Transverse colon (tissue), 4 donors: Measurements from ENCODE around the gene NUDT9. TPM values are rescaled to one million over a fixed set of nuclear protein-coding genes. Genes with fewer than 3 reads are reported as not detected.

ENCODE experiments used
- DNase-seq: peaks from one replicate; pipeline ENCODE4 v3.0.0-alpha.2; 2019
- H3K27ac ChIP-seq, 4 donors: fragments of 200-600 bp; sonication (generic); 2 replicates each; pipeline ENCODE4 v1.5.1; 2016 to 2018; ENCODE audit warnings: inconsistent platforms in 4 of 4
- H3K27me3 ChIP-seq: fragments of 200-600 bp; sonication (generic); 2 replicates; pipeline ENCODE4 v1.5.1; 2017; ENCODE audit warnings: inconsistent platforms
- H3K36me3 ChIP-seq, 4 donors: fragments of 200-600 bp; sonication (generic); 2 replicates each; pipeline ENCODE4 v1.5.1; 2017 to 2019; ENCODE audit warnings: inconsistent platforms in 4 of 4
- H3K4me1 ChIP-seq, 4 donors: fragments of 200-600 bp; sonication (generic); 2 replicates each; pipeline ENCODE4 v1.5.1; 2017 to 2020; ENCODE audit warnings: inconsistent platforms in 4 of 4
- H3K4me3 ChIP-seq, 4 donors: fragments of 200-600 bp; sonication (generic); 1 replicate in 1 of 4; 2 replicates in 3 of 4; pipeline versions ENCODE4 v1.5.1 to v1.6.1; 2017 to 2019; ENCODE audit warnings: inconsistent platforms in 4 of 4
- H3K9me3 ChIP-seq, 2 donors: fragments of 200-600 bp; sonication (generic); 2 replicates each; pipeline ENCODE4 v1.5.1; 2017 to 2019; ENCODE audit warnings: inconsistent platforms in 2 of 2
- EP300 ChIP-seq: sonication (generic); formaldehyde crosslinking; IDR thresholded peaks from one replicate; pipeline ENCODE4 v1.6.1; 2017; ENCODE audit warnings: antibody characterized with exemption, low read depth
- POLR2A ChIP-seq: fragments of 450-650 bp; IDR thresholded peaks from one replicate; pipeline ENCODE4 v1.6.1; 2016; ENCODE audit warnings: antibody characterized with exemption, mild to moderate bottlenecking, moderate library complexity
- POLR2AphosphoS5 ChIP-seq, 3 donors: sonication (generic); formaldehyde crosslinking; IDR thresholded peaks; one replicate each; pipeline ENCODE4 v1.6.1; 2016; ENCODE audit warnings: antibody characterized with exemption in 3 of 3
- WGBS, 2 donors: methylation state at CpG; one replicate each; pipeline ENCODE4 v1.1.5; 2018; ENCODE audit warnings: low coverage in 1 of 2; 5-methylcytosine and 5-hydroxymethylcytosine counted together
- in situ Hi-C, 4 donors: fragments of 200-750 bp; cut with MboI; loops; one replicate each; pipeline versions ENCODE4 v1.15.0 to v1.15.1; 2017; ENCODE audit warnings: low sequenced_read_pairs in 3 of 4, low pct_ligation_motif_present in 1 of 4, low pct_unique_long_range_greater_than_20kb in 1 of 4
- intact Hi-C: fragments of 100-400 bp; cut with DNase I; formaldehyde crosslinking; loops from one replicate; pipeline ENCODE4 v1.15.1; 2023; ENCODE audit warnings: low total_unique reads
- total RNA-seq, 4 donors: library from RNA; depleted of rRNA; stranded (reverse); fragments of >200 nt; gene quantifications; one replicate each; pipeline ENCODE4 v1.1.0, GENCODE V29; 2016
- TF ChIP-seq, protein P1 (sequence below), 5 experiments: fragments of 200-600 bp in 3 of 5; fragments of 450-650 bp in 2 of 5; sonication (generic) in 3 of 5; IDR thresholded peaks; 1 replicate in 2 of 5; 2 replicates in 3 of 5; pipeline ENCODE4 v1.5.1; 2016 to 2017; ENCODE audit warnings: antibody characterized with exemption in 5 of 5, inconsistent platforms in 3 of 5, mild to moderate bottlenecking in 2 of 5, moderate library complexity in 1 of 5

NUDT9 gene
- total RNA-seq, 4 donors from 2014 or later, result 7.6 to 25.7 (median 20.1) TPM

DNA sequence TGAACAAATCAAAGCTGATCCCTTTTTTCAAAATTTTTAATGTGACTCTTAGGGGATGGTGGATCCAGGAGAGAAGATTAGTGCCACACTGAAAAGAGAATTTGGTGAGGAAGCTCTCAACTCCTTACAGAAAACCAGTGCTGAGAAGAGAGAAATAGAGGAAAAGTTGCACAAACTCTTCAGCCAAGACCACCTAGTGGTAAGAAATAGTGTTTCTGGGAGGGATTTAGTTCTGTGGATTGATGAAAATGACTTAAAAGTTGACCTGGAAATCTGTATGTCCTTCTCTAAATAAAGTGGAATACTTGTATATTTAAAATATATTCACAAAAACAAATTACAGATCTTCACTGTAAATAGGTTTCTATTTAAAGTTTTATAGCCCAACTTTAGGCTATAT, 29.2 kb downstream of the NUDT9 start:
- Histone ChIP-seq H3K27ac (no peak overlapping the region), H3K4me1 (no peaks in the 10 kb centered on the region), H3K27me3 (no peaks in the 10 kb centered on the region), H3K4me3 (no peak overlapping the region), H3K36me3 (peaks cover 0 to 34% (median 7%) of the 10 kb centered on the region in 4 donors), H3K9me3 (no peaks in the 10 kb centered on the region)
- TF ChIP-seq EP300 (no peak), POLR2AphosphoS5 (IDR thresholded peaks at IDR 0.05) (no peak), POLR2A (no peak)
- TF ChIP-seq, protein P1, sequence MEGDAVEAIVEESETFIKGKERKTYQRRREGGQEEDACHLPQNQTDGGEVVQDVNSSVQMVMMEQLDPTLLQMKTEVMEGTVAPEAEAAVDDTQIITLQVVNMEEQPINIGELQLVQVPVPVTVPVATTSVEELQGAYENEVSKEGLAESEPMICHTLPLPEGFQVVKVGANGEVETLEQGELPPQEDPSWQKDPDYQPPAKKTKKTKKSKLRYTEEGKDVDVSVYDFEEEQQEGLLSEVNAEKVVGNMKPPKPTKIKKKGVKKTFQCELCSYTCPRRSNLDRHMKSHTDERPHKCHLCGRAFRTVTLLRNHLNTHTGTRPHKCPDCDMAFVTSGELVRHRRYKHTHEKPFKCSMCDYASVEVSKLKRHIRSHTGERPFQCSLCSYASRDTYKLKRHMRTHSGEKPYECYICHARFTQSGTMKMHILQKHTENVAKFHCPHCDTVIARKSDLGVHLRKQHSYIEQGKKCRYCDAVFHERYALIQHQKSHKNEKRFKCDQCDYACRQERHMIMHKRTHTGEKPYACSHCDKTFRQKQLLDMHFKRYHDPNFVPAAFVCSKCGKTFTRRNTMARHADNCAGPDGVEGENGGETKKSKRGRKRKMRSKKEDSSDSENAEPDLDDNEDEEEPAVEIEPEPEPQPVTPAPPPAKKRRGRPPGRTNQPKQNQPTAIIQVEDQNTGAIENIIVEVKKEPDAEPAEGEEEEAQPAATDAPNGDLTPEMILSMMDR (IDR thresholded peaks at IDR 0.05), result no peak
- intact Hi-C loops (no loop called here), in situ Hi-C loops (loop anchor here in 3 of 4 donors (10.0 to 25.0 kb wide), 3 partner anchors 77 to 314 kb away; no protein-coding TSS in a partner anchor)
- DNase-seq, result no peak

DNA sequence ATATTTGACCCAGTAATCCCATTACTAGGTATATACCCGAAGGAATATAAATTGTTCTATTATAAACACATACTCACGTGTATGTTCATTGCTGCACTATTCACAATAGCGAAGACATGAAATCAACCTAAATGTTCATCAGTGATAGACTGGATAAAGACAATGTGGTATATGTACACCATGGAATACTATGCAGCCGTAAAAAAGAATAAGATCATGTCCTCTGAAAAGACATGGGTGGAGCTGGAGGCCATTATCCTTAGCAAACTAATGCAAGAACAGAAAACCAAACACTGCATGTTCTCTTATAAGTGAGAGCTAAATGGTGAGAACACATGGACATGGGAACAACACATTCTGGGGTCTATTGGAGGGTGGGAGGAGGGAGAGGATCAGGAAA, 36.5 kb downstream of the NUDT9 start:
- Histone ChIP-seq H3K27me3 (no peaks in the 10 kb centered on the region), H3K36me3 (peaks cover 0 to 29% (median 7%) of the 10 kb centered on the region in 4 donors), H3K9me3 (no peaks in the 10 kb centered on the region), H3K4me1 (peaks cover 0 to 4% (median 0%) of the 10 kb centered on the region in 4 donors), H3K27ac (no peak overlapping the region), H3K4me3 (no peak overlapping the region)
- DNase-seq, result no peak
- in situ Hi-C loops (loop anchor here in 3 of 4 donors (10.0 to 25.0 kb wide), 3 partner anchors 84 to 322 kb away; no protein-coding TSS in a partner anchor), intact Hi-C loops (loop anchor here (5.0 kb wide), 1 partner anchor 82 kb away; no protein-coding TSS in a partner anchor)
- TF ChIP-seq, protein P1 (IDR thresholded peaks at IDR 0.05), result no peak
- TF ChIP-seq POLR2A (no peak), EP300 (no peak), POLR2AphosphoS5 (IDR thresholded peaks at IDR 0.05) (no peak)
- 95 to 100% methylated on average over 4 of the region's 4 CpGs for WGBS, 2 donors

DNA sequence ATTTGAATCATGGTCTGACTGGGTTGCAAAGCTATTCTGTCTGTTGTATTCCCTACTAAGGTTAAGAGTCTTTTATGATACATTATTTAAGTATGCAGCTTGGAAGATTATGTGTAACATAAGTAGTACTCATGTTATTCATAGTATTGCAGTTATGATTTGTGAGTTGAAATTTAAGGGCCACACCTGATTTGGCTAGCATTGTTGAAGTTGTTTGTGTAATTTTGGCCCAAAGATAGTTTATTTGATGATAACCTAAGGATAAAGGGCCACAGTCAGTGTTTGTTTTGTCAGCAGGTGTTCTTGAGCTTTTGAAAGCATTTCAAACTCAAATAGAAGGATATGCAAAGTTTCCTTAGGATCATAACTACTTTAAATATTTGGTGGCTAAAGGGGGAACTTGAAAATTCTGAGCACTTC, 38.9 kb downstream of the NUDT9 start:
- Histone ChIP-seq H3K27me3 (no peaks in the 10 kb centered on the region), H3K9me3 (no peaks in the 10 kb centered on the region), H3K4me1 (peaks cover 0 to 7% (median 0%) of the 10 kb centered on the region in 4 donors), H3K4me3 (no peak overlapping the region), H3K36me3 (peaks cover 0 to 17% (median 7%) of the 10 kb centered on the region in 4 donors), H3K27ac (no peak overlapping the region)
- intact Hi-C loops (no loop called here), in situ Hi-C loops (loop anchor here in 3 of 4 donors (5.0 to 25.0 kb wide), 6 partner anchors 84 to 324 kb away; no protein-coding TSS in a partner anchor)
- TF ChIP-seq, protein P1 (IDR thresholded peaks at IDR 0.05), result no peak
- TF ChIP-seq POLR2A (no peak), EP300 (no peak), POLR2AphosphoS5 (IDR thresholded peaks at IDR 0.05) (no peak)
- no peak for DNase-seq

GRCh38 chr4:87462102-87462501, 39.7 kb downstream of the NUDT9 start:
- in situ Hi-C loops (loop anchor here in 3 of 4 donors (5.0 to 25.0 kb wide), 6 partner anchors 85 to 325 kb away; no protein-coding TSS in a partner anchor), intact Hi-C loops (no loop called here)
- Histone ChIP-seq H3K9me3 (no peaks in the 10 kb centered on the region), H3K4me3 (no peak overlapping the region), H3K27me3 (no peaks in the 10 kb centered on the region), H3K4me1 (peaks cover 0 to 7% (median 0%) of the 10 kb centered on the region in 4 donors), H3K27ac (no peak overlapping the region), H3K36me3 (peaks cover 0 to 17% (median 7%) of the 10 kb centered on the region in 4 donors)
- WGBS, 2 donors, result 88 to 90% methylated on average over 2 of the region's 2 CpGs
- DNase-seq, result no peak
- TF ChIP-seq EP300 (no peak), POLR2A (no peak)
- TF ChIP-seq, protein P1 (IDR thresholded peaks at IDR 0.05), result no peak
